H1 (cell line): ENCODE data around the gene COX14.

ENCODE experiments used
- CBX8 ChIP-seq: fragments of 300-800, 300-1000 bp; sonication (generic); IDR thresholded peaks from 2 replicates; pipeline ENCODE4 v1.7.1; 2016; ENCODE audit warnings: low read depth, low read length, borderline replicate concordance
- EZH2 ChIP-seq: fragments of 200-600 bp; sonication (generic); IDR thresholded peaks from 2 replicates; pipeline ENCODE4 v1.7.1; 2012; ENCODE audit warnings: low read depth, mild to moderate bottlenecking, moderate library complexity, low read length, inconsistent platforms; ENCODE audit not compliant: severe bottlenecking
- JUN ChIP-seq: IDR thresholded peaks from 2 replicates; pipeline ENCODE4 v1.6.1; 2011; ENCODE audit warnings: low read depth, mild to moderate bottlenecking, improper control_type of control experiment, low read length
- POLR2A ChIP-seq, 2 experiments: IDR thresholded peaks; 1 replicate in 1 of 2; 2 replicates in 1 of 2; pipeline ENCODE4 v1.6.1; 2011; ENCODE audit warnings: low read depth in 2 of 2, low read length in 2 of 2, mild to moderate bottlenecking in 2 of 2; ENCODE audit errors: control extremely low read depth in 1 of 2
- YY1 ChIP-seq: IDR thresholded peaks from 2 replicates; pipeline ENCODE4 v1.6.1; 2011; ENCODE audit warnings: low read depth, mild to moderate bottlenecking, low read length

GRCh38 chr12:50110762-50111351 lies 1.2 kb upstream of the COX14 start:
- TF ChIP-seq YY1 (no peak), JUN (no peak), EZH2 (no peak), CBX8 (no peak), POLR2A (IDR thresholded peaks at IDR 0.05; ENCODE audit: control extremely low read depth in 1 of 2, low read depth in 2 of 2, low read length in 2 of 2) (no peak)
